Esophagus squamous epithelium (tissue), 5 donors: Measurements from ENCODE around the gene ITCH. TPM values are rescaled to one million over a fixed set of nuclear protein-coding genes. Genes with fewer than 3 reads are reported as not detected.
"Not testable (repeated sequence)": the region's sequence is repeated elsewhere in the genome, so short reads cannot be mapped to it uniquely, and the experiment has no call there.

ENCODE experiments used
- DNase-seq: peaks from one replicate; lab custom pipeline; 2025; lab: John Stamatoyannopoulos, UW
- H3K27ac ChIP-seq, 4 donors: fragments of 200-600 bp; sonication (generic); one replicate each; pipeline ENCODE4 v1.5.1; 2016 to 2019; ENCODE audit warnings: mild to moderate bottlenecking in 1 of 4
- H3K27me3 ChIP-seq, 4 donors: fragments of 200-600 bp; sonication (generic); 1 replicate in 3 of 4; 2 replicates in 1 of 4; pipeline versions ENCODE4 v1.5.1 to v1.6.0; 2017 to 2021; ENCODE audit warnings: antibody characterized with exemption in 1 of 4
- H3K36me3 ChIP-seq, 3 donors: fragments of 200-600 bp; sonication (generic); one replicate each; pipeline ENCODE4 v1.5.1; 2016 to 2019
- H3K4me1 ChIP-seq, 3 donors: fragments of 200-600 bp; sonication (generic); one replicate each; pipeline ENCODE4 v1.5.1; 2017 to 2019
- H3K4me3 ChIP-seq, 4 donors: fragments of 200-600 bp; sonication (generic); 1 replicate in 3 of 4; 2 replicates in 1 of 4; pipeline ENCODE4 v1.5.1; 2016 to 2019; ENCODE audit warnings: mild to moderate bottlenecking in 2 of 4, moderate library complexity in 1 of 4
- H3K9me3 ChIP-seq, 3 donors: fragments of 200-600 bp; sonication (generic); one replicate each; pipeline ENCODE4 v1.5.1; 2016 to 2019
- POLR2A ChIP-seq, 4 donors: fragments of 450-650 bp; IDR thresholded peaks; one replicate each; pipeline ENCODE4 v1.6.1; 2017; ENCODE audit warnings: antibody characterized with exemption in 4 of 4, mild to moderate bottlenecking in 4 of 4, moderate library complexity in 3 of 4
- WGBS, 2 donors: methylation state at CpG; one replicate each; pipeline ENCODE4 v1.1.5; 2018; 5-methylcytosine and 5-hydroxymethylcytosine counted together
- intact Hi-C: fragments of 100-400 bp; cut with DNase I; formaldehyde crosslinking; loops from one replicate; pipeline ENCODE4 v1.15.0; 2022
- total RNA-seq, 4 donors: library from RNA; depleted of rRNA; stranded (reverse); fragments of >200 nt; gene quantifications; one replicate each; pipeline ENCODE4 v1.1.0, GENCODE V29; 2016
- TF ChIP-seq, protein P1 (sequence below), 6 experiments: fragments of 450-650 bp in 4 of 6; fragments of 200-600 bp in 2 of 6; sonication (generic) in 2 of 6; IDR thresholded peaks; one replicate each; pipeline ENCODE4 v1.5.1; 2016 to 2019; ENCODE audit warnings: antibody characterized with exemption in 6 of 6, mild to moderate bottlenecking in 4 of 6, moderate library complexity in 4 of 6
- donor health status: DM: yes; HTN: yes; CAD: no.

ITCH gene
- total RNA-seq, 4 donors from 2014 or later: 45.9 to 67.9 (median 54.5) TPM

DNA sequence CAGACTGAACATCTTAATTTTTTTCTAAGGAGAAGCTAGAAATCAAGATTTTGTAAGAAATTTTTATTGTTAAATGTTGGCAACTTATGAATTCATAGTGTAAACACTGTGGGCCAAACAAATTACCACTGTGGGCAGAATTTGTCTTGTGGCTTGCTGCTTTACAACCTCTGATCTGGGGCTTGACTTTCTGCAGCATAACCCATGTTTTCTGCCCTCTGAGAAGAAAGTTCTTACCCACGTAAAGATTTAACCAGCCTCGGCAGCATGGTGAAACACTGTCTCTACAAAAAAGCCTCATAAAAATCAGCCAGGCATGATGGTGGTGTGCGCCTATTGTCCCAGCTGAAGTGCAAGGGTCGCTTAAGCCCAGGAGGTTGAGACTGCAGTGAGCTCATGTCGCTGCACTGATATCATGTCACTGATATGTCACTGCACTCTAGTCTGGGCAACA is 12.9 kb downstream of the ITCH start:
- Histone ChIP-seq H3K27me3 (no peaks in the 10 kb centered on the region), H3K36me3 (peaks cover 0 to 81% (median 3%) of the 10 kb centered on the region in 3 donors), H3K9me3 (no peaks in the 10 kb centered on the region), H3K4me1 (peaks cover 0 to 28% (median 0%) of the 10 kb centered on the region in 3 donors), H3K27ac (no peak overlapping the region), H3K4me3 (no peak overlapping the region)
- no peak for DNase-seq
- TF ChIP-seq POLR2A (IDR thresholded peaks at IDR 0.05): no peak
- TF ChIP-seq, protein P1, sequence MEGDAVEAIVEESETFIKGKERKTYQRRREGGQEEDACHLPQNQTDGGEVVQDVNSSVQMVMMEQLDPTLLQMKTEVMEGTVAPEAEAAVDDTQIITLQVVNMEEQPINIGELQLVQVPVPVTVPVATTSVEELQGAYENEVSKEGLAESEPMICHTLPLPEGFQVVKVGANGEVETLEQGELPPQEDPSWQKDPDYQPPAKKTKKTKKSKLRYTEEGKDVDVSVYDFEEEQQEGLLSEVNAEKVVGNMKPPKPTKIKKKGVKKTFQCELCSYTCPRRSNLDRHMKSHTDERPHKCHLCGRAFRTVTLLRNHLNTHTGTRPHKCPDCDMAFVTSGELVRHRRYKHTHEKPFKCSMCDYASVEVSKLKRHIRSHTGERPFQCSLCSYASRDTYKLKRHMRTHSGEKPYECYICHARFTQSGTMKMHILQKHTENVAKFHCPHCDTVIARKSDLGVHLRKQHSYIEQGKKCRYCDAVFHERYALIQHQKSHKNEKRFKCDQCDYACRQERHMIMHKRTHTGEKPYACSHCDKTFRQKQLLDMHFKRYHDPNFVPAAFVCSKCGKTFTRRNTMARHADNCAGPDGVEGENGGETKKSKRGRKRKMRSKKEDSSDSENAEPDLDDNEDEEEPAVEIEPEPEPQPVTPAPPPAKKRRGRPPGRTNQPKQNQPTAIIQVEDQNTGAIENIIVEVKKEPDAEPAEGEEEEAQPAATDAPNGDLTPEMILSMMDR (IDR thresholded peaks at IDR 0.05): no peak
- 80 to 92% methylated on average over 3 to 5 of the region's 5 CpGs for WGBS, 2 donors
- intact Hi-C loops: no loop called here

DNA sequence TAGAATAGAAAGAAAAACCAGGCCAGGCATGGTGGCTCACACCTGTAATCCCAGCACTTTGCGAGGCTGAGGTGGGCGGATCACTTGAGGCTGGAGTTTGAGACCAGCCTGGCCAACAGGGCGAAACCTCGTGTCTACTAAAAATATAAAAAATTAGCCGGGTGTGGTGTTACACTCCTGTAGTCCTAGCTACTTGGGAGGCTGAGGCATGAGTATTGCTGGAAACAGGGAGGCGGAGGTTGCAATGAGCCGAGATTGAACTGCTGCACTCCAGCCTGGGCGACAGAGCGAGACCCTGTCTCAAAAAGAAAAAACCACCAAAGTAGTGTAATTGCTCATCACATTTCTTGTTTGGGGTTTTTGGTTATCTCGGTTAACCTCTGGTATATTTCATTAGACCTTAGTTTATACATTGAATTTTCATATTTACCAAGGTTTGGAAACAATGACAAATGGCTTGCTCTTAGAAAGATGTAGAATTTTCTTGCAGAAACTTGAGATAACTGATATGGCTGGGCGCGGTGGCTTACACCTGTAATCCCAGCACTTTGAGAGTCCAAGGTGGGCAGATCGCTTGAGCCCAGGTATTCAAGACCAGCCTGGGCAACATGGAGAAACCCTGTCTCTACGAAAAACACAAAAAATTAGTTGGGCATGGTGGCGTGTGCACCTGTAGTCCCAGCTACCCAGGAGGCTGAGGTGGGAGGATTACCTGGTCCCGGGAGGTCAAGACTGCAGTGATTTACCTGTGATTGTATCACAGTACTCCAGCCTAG is 14.2 kb downstream of the ITCH start:
- peaks cover 0 to 81% (median 5%) of the 10 kb centered on the region in 3 donors for H3K36me3 ChIP-seq
- H3K4me3 ChIP-seq: no peak overlapping the region
- H3K9me3 ChIP-seq: no peaks in the 10 kb centered on the region
- peaks cover 0 to 31% (median 0%) of the 10 kb centered on the region in 3 donors for H3K4me1 ChIP-seq
- H3K27me3 ChIP-seq: no peaks in the 10 kb centered on the region
- intact Hi-C loops: no loop called here
- DNase-seq: no peak
- WGBS, 2 donors: 80 to 89% methylated on average over 15 to 16 of the region's 16 CpGs
- no peak overlapping the region for H3K27ac ChIP-seq
- no peak for TF ChIP-seq POLR2A (IDR thresholded peaks at IDR 0.05)
- TF ChIP-seq, protein P1 (IDR thresholded peaks at IDR 0.05): no peak

DNA sequence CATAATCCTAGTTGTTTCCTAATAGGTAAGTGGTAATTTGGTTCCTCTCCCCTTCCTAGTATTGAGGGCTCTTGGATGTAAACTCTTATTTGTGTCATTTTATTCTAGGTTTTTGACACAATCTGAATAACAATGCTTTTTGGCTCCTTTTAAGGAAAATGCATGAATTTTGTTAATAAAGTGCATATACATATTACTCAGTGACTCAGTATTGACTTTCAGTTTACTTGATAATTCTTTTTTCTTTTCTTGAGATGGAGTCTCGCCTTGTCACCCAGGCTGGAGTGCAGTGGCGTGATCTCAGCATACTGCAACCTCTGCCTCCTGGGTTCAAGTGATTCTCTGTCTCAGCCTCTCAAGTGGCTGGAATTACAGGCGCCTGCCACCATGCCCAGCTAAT is 19.1 kb downstream of the ITCH start:
- no peak for TF ChIP-seq POLR2A (IDR thresholded peaks at IDR 0.05)
- TF ChIP-seq, protein P1 (IDR thresholded peaks at IDR 0.05): no peak
- DNase-seq: no peak
- Histone ChIP-seq H3K36me3 (peaks cover 0 to 47% (median 5%) of the 10 kb centered on the region in 3 donors), H3K27me3 (no peaks in the 10 kb centered on the region), H3K27ac (no peak overlapping the region), H3K9me3 (no peaks in the 10 kb centered on the region), H3K4me3 (no peak overlapping the region), H3K4me1 (peaks cover 0 to 41% (median 5%) of the 10 kb centered on the region in 3 donors)
- intact Hi-C loops: no loop called here
- 96 to 97% methylated on average over 3 of the region's 3 CpGs for WGBS, 2 donors

DNA sequence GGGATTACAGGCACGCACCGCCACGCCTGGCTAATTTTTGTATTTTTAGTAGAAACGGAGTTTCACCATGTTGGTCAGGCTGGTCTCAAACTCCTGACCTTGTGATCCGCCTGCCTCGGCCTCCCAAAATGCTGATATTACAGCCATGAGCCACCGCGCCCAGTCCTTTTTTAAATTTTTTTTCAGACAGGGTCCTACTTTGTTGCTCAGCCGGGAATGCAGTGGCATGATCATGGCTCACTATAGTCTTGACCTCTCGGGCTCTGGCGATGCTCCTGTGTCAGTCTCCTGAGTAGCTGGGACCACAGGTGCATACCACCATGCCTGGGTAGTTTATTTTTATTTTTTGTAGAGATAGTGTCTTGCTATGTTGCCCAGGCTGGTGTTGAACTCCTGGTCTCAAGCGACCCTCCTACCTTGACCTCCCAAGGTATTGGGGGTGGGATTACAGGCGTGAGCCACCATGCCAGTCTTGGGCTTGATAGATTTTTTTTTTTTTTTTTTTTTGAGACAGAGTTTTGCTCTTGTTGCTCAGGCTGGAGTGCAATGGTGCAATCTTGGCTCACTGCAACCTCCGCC is 19.9 kb downstream of the ITCH start:
- DNase-seq, H3K4me3 ChIP-seq, intact Hi-C loops, H3K27ac ChIP-seq, H3K9me3 ChIP-seq, H3K27me3 ChIP-seq: not testable (repeated sequence)
- H3K4me1 ChIP-seq: peaks cover 0 to 47% (median 8%) of the 10 kb centered on the region in 3 donors
- peaks cover 0 to 40% (median 5%) of the 10 kb centered on the region in 3 donors for H3K36me3 ChIP-seq
- 96 to 98% methylated on average over 14 of the region's 14 CpGs for WGBS, 2 donors

DNA sequence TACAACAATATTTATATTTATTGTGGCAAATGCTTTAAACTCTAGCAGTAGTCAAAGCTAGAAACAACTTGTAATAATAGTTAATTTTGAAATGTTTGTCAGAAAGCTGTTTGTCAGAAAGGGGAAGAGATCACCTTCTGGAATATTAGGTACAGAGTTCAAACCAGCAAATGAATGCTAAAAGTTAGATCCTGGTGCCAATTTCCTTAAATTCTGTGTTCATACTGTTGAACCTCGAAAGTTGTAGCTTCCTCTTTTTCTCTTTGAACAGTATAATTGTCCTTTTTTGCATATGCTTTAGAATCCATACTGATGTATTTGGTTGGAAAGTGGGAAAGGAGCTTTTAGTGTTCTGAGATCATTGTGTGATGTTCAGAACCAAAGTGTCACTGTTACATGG is 22.4 kb downstream of the ITCH start:
- DNase-seq: no peak
- Histone ChIP-seq H3K36me3 (peaks cover 0 to 31% (median 5%) of the 10 kb centered on the region in 3 donors), H3K9me3 (no peaks in the 10 kb centered on the region), H3K4me3 (no peak overlapping the region), H3K27me3 (no peaks in the 10 kb centered on the region), H3K27ac (no peak overlapping the region), H3K4me1 (peaks cover under 1 to 62% (median 27%) of the 10 kb centered on the region in 3 donors)
- TF ChIP-seq POLR2A (IDR thresholded peaks at IDR 0.05): no peak
- TF ChIP-seq, protein P1 (IDR thresholded peaks at IDR 0.05): no peak
- intact Hi-C loops: no loop called here
- 35 to 47% methylated on average over 1 of the region's 1 CpG for WGBS, 2 donors
